Mesothelial cell of epicardium (in vitro differentiated cells): ENCODE data around the gene PTPRU. TPM values are rescaled to one million over a fixed set of nuclear protein-coding genes. Genes with fewer than 3 reads are reported as not detected.

Experiments used
- DNase-seq, 2 experiments: peaks; one replicate each; pipeline ENCODE4 v3.0.0; 2021; ENCODE audit warnings: low spot score in 2 of 2; ENCODE audit not compliant: unreplicated experiment in 2 of 2
- H3K27ac Mint-ChIP-seq: 2 replicates; pipeline ENCODE4 v1.8.0; 2021; ENCODE audit warnings: mixed read lengths
- H3K27me3 Mint-ChIP-seq: 2 replicates; pipeline ENCODE4 v1.8.0; 2021; ENCODE audit warnings: low read depth, mixed read lengths
- H3K36me3 Mint-ChIP-seq: 2 replicates; pipeline ENCODE4 v1.8.0; 2021; ENCODE audit warnings: mixed read lengths
- H3K4me1 Mint-ChIP-seq: 2 replicates; pipeline ENCODE4 v1.8.0; 2021; ENCODE audit warnings: mixed read lengths
- H3K4me3 Mint-ChIP-seq: 2 replicates; pipeline ENCODE4 v1.8.0; 2021; ENCODE audit warnings: mild to moderate bottlenecking, moderate library complexity, mixed read lengths
- H3K9me3 Mint-ChIP-seq: 2 replicates; pipeline ENCODE4 v1.8.0; 2021; ENCODE audit warnings: mixed read lengths
- total RNA-seq: library from RNA; stranded (reverse); gene quantifications from 3 replicates; pipeline ENCODE4 v1.2.1, GENCODE V29; 2021
- TF ChIP-seq, protein P1 (sequence below): fragments of 200-600 bp; sonication (generic); IDR thresholded peaks from one replicate; pipeline ENCODE4 v1.5.0; 2021; ENCODE audit warnings: antibody characterized with exemption; ENCODE audit not compliant: unreplicated experiment

Gene PTPRU
- total RNA-seq, 1 donor from 2014 or later: 151 TPM

DNA sequence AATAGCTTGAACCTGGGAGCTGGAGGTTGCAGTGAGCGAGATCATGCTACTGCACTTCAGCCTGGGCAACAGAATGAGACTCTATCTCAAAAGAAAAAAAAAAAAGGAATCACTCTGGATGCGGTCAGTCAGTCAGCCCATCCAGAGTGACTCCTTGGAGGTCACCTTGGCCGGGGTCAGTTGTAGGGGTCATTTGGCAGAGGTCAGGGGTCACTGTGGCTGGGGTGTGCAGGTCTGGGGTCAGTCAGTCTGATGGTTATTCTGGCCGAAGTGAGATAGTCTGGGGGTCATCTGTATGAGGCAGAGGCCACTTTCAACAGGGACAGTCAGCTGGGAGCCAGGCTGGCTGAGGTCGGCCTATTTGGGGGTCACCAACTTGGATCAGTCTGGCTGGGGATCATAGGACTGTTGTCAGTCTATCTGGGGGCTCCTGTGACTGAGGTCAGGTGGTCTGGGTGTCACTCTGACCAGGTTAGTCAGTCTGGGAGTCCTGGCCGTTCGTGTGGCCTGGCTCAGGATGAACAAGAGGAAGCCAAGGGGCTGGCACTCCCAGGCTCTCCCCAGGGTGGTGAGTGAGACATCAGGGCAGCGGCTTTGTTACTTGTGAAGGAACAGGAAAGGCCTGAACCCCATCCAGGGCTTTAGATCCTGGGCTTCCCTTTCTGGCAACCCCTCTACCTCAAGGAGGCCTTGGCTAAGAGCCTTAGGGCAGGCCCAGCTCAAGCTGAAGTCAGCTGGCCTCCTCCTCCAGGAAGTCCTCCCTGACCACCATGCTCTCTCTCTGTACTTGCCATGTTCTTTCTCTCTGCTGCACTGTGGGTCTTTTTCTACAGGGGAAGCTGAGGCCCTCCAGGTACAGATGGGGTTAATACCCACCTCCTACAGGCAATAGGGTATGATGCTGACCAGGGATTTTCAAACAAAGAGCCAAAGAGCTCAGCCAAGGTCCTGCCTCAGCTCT lies 15.1 kb downstream of the PTPRU start:
- no peaks in the 10 kb centered on the region for H3K36me3 Mint-ChIP-seq
- no peaks in the 10 kb centered on the region for H3K9me3 Mint-ChIP-seq
- no peak overlapping the region for H3K4me3 Mint-ChIP-seq
- TF ChIP-seq, protein P1, sequence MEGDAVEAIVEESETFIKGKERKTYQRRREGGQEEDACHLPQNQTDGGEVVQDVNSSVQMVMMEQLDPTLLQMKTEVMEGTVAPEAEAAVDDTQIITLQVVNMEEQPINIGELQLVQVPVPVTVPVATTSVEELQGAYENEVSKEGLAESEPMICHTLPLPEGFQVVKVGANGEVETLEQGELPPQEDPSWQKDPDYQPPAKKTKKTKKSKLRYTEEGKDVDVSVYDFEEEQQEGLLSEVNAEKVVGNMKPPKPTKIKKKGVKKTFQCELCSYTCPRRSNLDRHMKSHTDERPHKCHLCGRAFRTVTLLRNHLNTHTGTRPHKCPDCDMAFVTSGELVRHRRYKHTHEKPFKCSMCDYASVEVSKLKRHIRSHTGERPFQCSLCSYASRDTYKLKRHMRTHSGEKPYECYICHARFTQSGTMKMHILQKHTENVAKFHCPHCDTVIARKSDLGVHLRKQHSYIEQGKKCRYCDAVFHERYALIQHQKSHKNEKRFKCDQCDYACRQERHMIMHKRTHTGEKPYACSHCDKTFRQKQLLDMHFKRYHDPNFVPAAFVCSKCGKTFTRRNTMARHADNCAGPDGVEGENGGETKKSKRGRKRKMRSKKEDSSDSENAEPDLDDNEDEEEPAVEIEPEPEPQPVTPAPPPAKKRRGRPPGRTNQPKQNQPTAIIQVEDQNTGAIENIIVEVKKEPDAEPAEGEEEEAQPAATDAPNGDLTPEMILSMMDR: no peak
- H3K4me1 Mint-ChIP-seq: peaks cover 86% of the 10 kb centered on the region
- H3K27me3 Mint-ChIP-seq: no peaks in the 10 kb centered on the region
- no peak for DNase-seq
- H3K27ac Mint-ChIP-seq: peak overlapping the region; percentile 99

DNA sequence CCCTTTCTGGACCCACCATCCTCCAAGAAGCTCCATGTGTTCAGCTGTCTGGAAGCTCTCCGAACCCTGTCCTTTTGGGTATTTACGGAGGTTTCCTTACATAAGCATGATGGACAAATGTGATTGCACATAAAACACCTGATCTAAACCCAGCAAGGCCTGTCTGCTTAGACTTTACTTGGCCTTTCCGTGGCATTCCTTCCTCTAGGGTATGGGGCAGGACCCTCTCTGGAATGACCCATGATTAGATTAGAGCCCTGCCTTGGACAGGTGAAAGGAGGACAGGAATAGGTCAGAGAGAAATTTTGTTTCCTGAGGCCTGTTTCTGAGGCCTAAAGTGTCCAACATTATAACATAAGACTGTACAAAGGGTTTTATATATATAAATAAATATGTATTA lies 16.9 kb downstream of the PTPRU start:
- H3K36me3 Mint-ChIP-seq: no peaks in the 10 kb centered on the region
- no peaks in the 10 kb centered on the region for H3K27me3 Mint-ChIP-seq
- H3K4me1 Mint-ChIP-seq: peaks cover 88% of the 10 kb centered on the region
- TF ChIP-seq, protein P1: no peak
- no peak overlapping the region for H3K4me3 Mint-ChIP-seq
- no peaks in the 10 kb centered on the region for H3K9me3 Mint-ChIP-seq
- peak overlapping the region; percentile 99 for H3K27ac Mint-ChIP-seq
- no peak for DNase-seq

DNA sequence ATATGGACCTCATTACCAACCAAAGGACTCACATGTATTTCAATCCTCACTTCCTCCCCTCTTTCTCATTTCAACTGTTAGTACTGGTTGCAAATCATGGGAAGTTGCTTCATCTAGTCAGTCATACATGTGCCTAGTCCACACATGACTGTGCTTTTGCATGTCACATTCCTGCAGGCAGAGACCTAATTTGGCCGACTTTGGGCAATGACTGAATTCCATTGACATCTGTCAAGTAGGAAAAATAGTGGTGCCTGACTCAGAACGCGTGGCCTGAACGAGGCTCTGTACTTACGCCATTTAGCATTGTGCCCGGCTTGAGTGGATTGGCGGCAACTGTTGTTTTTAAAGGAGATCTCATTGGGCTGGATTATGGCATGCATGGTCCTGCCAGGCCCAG lies 18.0 kb downstream of the PTPRU start:
- peaks cover 88% of the 10 kb centered on the region for H3K4me1 Mint-ChIP-seq

DNA sequence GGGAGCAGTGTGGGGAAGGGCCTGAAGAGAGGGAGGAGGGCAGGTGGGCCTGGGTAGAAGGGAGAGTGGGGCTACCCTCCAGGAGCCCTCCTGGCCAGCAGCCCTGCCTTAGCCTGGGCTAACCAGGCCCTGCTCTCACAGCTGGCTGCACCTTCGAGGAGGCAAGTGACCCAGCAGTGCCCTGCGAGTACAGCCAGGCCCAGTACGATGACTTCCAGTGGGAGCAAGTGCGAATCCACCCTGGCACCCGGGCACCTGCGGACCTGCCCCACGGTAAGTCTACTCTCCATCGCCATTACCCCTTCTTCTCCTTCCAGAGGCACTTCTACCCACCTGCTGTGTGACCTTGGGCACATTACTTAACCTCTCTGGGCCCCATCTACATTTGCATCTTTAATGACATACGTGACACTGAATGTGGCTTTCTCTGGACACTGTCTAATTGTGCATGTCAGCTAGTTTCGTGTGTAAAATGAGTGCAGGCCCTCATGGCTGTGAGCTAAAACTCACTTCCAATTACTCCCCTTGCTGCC lies 18.9 kb downstream of the PTPRU start:
- Mint-ChIP-seq H3K9me3 (no peaks in the 10 kb centered on the region), H3K36me3 (no peaks in the 10 kb centered on the region), H3K4me1 (peaks cover 84% of the 10 kb centered on the region)

More for the DNA sequence above, 18.0 kb downstream of the PTPRU start:
- peak overlapping the region; percentile 76 for H3K27ac Mint-ChIP-seq
- no peak overlapping the region for H3K4me3 Mint-ChIP-seq
- TF ChIP-seq, protein P1: no peak
- no peak for DNase-seq
- H3K27me3 Mint-ChIP-seq: no peaks in the 10 kb centered on the region
- no peaks in the 10 kb centered on the region for H3K36me3 Mint-ChIP-seq
- H3K9me3 Mint-ChIP-seq: no peaks in the 10 kb centered on the region

DNA sequence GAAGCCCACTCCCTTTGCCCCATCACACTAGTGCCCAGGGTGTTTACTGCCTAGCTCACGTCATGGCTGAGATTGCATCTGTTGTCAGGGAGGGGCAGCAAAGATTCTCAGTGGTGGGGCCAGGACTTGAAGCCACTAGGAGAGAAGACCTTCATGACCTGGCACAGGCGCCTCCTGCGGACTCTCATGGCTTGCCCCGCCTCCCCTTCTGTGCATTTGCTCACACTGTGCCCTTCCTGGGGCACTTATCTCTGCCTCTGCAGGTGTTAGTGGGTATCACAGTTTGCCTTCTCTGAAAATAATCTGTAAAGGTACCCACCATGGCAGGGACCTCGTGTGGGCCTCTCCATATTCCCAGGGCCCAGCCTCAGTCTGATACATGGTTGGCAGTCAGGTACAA lies 20.1 kb downstream of the PTPRU start:
- Mint-ChIP-seq H3K27ac (peak overlapping the region; percentile 92), H3K36me3 (no peaks in the 10 kb centered on the region), H3K4me1 (peaks cover 83% of the 10 kb centered on the region), H3K9me3 (no peaks in the 10 kb centered on the region), H3K27me3 (no peaks in the 10 kb centered on the region), H3K4me3 (no peak overlapping the region)
- TF ChIP-seq, protein P1: peak; percentile 24
- no peak for DNase-seq

More for the DNA sequence above, 18.9 kb downstream of the PTPRU start:
- Mint-ChIP-seq H3K27ac (peak overlapping the region; percentile 92), H3K27me3 (no peaks in the 10 kb centered on the region), H3K4me3 (no peak overlapping the region)
- TF ChIP-seq, protein P1: no peak
- no peak for DNase-seq
